Stimulated activated naive CD4-positive, alpha-beta T cell (primary cell): ENCODE results near the gene GPR176.

Experiments
- DNase-seq, 6 experiments: peaks; one replicate each; lab custom pipeline; 2025; lab: John Stamatoyannopoulos, UW

The GPR176 gene

DNA sequence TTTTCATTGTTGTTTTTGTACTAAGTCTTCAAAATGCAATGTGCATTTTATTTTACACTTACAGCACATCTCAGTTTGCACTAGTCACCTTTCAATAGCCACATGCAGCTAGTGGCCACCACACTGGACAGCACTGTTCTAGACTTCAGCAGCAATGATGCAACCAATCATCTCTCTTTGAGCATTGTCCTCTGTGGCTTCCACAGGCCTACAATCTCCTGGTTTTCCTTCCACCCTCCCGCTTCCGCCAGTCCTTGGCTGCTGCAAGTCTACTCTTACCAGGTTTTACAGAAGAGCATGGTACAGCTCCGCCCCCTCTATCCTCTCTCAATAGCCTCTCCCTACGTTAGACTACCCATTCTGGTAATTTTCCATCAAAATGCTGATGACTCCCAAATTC lies 112.3 kb downstream of the GPR176 start:
- no peak for DNase-seq

DNA sequence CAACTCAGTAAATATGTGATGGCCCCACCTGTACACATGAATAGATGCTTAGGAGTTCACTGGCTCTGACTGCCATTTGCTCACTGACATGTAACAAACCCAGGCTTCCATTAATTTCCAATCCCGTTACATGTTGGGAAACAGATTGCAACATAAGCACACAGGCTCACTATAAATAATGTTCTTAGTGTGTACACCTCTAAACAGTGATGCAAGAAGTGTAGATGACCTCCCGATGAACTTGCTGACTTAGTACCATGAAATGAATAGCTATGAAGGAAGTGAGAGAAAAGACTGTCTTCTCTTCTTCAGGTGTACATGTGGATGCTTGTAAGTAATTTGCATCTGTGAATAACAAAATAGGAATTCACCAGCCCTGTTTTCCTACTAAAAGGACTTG lies 116.0 kb downstream of the GPR176 start:
- DNase-seq: no peak

DNA sequence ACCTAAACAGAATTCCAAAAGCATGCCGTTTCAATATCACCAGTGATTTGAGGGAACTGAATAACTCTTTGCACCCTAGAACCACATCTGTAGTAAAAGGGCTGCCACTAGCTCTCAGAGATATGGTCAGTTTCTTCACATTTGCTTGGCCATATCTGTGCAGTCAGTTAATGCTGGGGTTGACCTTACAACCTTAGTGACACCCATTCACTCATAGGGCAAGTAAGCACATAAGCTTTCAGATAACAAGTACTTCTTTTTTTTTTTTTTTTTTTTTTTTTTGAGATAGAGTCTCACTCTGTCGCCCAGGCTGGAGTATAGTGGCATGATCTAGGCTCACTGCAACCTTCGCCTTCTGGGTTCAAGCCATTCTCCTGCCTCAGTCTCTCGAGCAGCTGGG lies 117.0 kb downstream of the GPR176 start:
- no peak for DNase-seq

DNA sequence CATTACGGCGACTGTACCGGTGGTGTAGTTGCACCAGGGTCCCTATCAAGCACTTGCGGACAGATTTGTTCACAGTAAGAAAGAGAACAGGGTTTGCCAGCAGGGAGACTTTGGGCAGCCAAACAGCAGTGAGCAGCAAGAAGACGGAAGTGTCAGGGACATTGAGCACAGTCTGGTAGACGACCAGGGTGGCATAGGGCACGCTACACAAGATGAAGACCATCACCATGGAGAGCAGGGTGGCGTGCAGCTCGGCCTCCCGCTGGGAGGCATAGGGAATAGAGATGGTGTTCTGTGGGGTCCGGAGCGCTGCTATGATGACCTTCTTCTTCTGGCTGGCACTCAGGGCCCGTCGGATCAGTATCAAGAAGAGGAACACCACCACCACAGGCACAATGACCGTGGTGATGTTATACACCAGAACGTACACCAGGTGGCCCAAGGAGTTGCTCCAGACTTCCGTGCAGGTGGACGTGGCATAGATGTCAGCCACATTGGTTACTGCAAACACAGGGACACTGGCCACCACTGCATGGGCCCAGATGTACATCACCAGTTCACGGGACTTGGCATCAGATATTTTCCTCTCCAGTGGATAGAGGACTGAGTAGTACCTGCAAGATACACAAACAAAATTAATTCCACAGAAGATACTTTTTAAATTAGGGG lies 118.3 kb downstream of the GPR176 start:
- DNase-seq: no peak

DNA sequence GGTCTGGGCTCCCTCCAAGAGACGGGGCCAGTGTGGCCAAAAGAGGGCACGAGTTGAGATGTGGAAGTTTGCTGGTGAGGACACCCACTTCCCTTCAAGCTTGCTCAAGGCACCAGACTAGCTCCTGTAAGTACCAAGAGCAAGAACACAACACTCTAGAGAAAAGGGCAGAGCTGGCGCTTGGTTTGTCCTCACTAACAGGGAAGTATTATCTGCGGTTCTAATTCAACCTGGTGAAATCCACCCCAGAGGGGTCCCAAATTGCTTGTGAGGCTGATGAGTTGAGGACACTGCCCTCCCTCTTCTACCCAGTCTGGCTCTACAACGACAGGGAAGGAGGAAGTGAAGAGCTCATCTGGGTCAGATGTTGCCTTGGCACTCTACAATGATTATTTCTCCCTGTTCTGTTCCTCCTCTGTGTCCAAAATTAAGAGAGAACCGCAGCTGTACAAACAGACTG lies 120.5 kb downstream of the GPR176 start:
- no peak for DNase-seq

DNA sequence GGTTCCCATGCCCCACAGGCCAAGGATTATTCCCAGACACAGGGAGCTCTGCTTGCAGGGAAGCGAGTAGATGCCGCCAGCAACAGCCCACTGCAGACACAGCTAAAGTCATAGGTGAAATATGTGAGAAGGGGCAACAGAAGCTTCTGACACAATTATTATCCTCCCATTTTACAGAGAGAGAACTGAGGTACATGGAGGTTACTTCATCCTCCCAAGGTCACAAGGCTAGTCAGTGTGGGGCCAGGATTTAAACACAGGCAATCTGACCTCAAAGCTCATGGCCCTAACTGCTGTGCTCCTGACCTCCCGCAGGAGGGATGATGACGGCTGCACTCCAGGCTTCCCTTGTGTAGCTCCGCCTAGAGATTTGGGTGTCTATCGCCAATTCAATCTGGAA lies 121.7 kb downstream of the GPR176 start:
- DNase-seq: no peak

DNA sequence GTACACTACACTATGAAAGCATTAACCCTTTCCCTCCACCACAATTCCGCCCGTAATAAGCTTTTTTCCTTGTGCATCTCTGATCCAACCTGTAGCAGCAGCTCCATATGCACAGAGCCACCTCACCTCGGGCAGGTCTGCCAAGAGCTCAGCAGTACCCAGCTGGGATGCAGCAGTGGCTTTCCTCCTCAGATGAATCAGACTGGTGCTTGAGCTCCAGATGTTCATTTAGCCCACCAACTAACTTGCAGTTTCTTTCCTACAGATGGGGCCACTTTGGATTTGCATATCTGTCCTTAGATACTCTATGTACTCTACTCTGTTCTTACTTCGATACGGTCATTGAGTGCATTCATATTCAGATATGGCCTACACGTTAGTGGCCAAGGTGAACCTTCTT lies 122.7 kb downstream of the GPR176 start:
- DNase-seq: no peak

DNA sequence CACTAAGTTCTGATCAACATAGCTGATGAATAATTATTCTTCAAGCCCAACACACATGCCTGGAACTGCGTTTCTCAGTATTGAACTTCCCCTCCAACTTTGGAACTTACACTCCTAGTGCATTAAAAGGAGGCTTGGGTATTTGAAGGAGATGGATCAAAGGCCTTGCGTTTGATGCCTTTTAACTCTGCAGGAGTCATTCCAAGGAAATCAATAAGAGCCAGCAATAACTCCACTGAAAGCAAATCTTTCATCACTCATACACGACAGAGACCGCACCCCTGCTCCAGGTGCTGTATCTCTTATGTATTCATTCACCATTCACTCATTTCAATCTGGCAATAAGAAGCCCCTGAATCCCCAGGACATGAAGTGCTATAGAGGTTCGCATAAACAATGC lies 123.5 kb downstream of the GPR176 start:
- DNase-seq: no peak

DNA sequence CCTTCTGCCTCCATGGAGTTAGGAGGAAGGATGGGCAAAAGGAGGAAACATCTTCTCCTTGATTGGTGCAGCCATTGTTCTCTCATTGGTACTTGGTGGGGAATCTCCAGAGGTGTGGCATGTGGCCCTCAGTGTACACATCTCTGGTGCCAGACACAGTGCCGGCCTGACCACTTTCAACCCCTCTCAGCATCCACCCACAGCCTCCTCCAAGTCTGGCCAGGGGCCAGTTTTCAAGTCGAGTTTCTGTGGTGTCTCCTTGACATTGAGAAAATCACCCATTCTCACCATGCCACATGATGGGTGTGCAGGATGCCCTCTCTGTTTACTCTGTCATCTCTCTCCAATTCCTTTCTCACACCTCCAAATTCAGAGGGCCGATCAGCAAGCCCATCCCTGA lies 124.6 kb downstream of the GPR176 start:
- no peak for DNase-seq

DNA sequence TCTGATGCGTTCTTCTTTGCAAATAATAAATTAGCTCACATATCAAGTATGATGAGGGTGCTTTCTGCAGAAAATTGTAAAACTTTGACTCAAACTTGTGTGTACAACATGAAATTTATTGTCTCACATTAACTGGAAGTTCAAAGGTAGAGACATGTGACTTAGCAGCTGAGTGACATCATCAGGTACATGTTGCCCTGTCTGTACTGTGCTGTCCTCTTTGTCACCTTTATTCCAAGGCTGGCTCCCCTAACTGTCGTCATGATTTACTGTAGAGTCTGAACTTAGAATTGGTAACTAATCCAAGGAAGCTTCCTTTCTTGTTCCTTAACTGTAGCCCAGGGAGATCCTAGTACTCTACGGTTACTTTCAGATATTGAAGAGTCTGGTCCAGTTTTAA lies 125.1 kb downstream of the GPR176 start:
- no peak for DNase-seq

DNA sequence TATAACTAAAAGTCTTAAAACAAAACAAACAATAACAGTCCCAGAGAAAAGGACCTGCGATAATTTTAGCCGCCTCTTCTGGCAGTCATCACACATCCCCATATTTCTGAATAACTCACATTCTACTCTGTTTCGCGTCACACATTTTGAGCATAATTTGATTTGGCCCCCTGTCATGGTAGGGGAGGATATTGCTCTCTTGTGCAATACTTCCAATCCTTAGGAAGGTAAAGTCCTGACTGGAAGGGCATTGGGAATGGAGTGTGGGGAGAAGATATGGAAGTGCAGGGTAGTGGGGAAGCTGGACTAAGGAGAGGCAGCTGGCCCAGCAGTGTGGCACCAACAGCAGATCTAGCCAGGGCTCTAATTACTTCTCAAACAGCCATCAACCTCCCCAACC lies 126.1 kb downstream of the GPR176 start:
- DNase-seq: no peak

DNA sequence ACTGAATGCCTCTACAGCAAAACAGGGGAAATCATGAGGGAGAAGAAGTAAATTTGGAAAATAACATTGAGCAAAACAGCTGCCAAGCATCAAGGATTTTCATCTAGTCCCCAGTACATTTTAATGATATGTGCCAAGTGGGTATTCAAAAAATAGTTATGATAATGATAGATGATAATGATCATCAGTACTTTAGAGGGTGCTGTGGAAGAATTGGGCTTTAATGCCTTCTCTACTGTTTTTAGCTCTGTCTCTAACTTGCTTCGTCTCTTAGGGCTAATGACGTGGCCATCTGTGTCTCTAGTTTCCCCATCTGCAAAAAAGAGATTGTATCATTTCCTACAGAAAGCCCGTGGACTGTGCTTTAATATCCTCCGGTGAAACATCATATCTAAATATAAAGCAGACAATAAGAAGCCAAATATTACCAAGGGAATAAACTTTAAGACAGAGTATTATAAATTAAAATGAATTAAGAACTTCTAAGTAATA lies 127.2 kb downstream of the GPR176 start:
- no peak for DNase-seq

DNA sequence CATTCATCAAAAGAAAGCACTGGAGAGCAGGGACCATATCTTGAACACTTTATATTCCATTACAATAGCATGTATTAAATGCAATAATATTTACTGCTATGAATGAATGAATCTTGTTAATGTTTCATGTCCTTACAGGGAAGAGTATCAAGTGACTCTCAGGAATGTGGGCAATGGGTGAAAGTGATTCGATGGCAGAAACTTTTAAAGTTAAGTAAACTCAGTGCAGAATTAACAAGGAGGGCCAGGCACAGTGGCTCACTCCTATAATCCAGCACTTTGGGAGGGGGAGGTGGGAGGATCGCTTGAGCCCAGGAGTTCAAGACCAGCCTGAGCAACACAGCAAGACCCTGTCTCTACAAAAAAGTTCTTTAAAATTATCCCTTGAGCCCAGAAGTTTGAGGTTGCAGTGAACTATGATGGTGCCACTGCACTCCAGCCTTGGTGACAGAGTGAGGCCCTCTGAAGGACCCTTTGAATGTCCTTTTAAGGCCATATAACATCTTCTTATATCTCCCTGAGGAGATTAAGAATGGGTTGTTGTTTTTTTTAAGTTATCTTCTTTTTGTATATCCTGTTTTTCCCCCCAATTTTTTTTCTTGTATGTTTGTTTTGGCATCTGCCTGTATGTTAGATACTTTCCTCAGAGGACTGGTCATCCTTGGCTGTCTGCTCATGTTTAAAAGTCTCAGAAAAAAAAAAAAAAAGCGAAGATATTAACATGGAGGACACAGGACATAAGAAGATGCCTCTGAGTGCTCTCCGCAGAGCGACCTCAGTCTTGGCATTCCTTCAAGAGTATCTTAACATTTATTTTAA lies 127.8 kb downstream of the GPR176 start:
- DNase-seq: no peak

DNA sequence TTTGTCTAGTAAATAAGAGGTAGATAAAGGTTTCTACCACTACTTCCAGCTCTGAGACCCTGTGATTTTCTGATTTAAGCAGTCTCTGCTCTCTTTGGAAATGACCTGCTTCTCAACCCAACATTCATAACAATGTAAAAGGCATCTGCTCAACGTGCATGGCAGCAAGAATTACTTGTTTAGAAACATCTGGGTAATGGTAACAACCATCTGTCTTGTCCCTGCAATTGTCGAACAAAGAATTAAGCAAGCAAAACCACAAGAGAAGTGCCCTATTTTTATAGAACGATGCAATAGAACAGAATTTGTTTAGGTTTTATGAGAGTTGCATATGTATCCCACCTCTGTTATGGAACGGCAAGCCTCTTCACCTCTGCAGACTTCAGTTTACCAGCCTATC lies 130.3 kb downstream of the GPR176 start:
- DNase-seq: no peak

DNA sequence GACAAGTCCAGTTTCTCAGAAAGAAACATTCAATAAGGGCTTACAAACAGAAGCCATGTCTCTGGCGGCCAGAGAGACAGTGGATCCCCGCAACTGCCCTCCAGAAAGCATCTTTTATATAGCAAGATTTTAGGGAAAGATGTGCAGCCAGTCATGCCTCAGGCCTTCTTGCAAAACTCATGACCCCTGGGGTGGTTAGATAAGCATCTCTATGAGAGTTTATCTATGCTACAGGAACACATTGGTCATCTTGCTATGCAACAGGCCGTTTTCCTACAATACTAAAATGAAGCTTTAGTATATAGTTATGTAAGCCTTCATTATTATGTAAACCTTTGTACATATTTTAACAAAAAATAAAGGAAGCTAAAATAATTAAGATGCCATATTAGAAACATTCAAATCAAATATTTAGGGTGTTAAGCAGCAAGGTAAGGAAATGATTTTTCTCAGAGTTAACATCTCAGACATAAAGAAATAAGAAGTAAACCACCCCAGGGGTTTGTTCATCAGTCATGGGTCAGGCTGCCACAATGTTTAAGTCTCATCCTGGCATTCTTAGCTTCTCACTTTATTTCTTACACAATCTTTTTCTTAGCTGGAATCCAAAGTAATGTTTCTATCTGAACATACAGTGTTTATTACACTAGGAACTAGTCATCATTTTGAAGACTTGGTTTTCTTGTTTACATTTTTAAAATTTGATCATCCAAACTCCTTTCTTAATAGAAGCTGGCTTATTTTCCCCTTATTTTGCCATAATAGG lies 131.1 kb downstream of the GPR176 start:
- no peak for DNase-seq

DNA sequence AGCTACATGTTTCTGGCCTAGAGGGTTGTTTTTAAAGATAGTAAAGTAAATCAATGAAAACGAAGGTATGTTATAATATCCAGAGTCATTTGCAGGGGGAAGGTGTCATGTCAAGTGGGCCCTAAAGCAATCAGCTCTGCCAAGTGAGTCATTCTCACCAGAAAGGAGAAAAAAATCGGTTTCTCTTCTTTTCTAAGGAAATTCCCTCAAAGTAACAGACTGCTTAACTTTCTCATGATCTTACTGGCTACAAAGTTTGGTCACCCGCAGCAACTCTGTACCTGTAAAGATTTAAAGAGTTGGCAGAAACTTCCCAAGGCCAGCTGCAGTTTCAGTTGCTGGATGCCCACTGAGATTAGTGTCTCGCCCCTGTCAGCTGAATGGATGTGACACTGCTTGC lies 132.0 kb downstream of the GPR176 start:
- DNase-seq: no peak

DNA sequence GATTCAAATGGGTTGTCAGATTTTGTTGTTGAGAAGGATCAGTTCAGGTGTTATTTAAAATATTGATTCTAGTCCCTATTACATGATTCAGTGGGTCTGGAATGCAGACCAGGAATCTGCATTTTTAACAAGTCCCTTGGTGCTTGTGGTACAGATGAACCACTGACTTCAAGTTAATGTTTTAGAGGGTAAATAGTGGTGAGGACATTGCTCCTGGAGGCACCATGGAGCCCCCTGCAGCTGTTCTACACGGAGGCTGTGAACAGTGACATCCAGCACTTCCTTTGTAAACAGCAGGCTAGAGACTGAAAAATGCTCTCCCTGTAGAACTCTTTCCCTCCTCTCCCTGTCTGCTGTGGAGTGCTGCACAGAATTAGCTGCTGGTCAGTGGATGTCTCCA lies 132.6 kb downstream of the GPR176 start:
- DNase-seq: no peak

DNA sequence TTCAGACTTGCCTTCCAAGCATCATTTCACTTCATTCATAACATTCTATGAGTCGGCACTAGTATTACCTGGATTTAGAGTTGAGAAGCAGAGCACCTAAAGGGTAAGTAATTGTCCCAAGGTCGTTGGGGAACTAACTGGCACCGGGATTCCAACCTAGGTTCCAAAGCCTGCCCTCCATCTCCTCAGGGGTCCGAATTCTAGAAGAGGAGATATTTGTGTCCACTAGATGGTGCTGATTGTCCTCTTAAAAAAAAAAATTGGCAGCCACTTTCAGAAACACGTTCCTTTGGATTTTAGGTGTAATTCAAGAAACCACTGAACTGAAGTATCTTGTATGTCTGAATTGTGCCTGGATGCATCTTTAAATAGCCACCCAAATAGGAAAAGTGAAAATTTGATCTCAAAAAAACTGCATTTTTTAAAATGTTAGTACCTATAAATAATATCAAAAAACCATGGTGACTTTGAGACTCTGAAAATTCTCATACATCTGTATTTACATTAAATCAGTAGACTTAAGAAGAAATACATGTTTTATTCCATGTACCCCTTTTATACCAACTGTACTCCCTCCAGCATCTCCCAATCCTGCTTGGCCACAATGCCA lies 133.5 kb downstream of the GPR176 start:
- peak in 2 of 6 experiments; percentile 35 to 49 for DNase-seq

DNA sequence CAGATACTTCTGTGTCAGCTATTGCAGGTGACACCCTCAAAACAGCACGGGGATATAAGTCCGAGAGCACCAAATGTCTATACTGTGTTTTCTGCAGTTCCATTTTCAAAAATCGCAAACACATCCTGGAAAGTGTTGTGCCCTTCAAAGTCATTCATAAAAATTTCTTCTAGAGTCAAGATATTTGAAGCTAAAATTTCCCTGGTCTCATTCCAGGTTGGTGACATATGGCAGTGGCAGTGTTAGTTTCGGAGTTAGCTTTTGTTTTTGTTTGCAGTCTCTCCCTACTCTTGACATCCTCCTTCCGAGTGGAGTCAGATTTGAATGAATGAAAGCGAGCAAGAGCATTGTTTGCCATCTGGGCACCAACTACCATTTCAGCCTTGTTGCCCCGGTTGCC lies 134.2 kb downstream of the GPR176 start:
- no peak for DNase-seq

DNA sequence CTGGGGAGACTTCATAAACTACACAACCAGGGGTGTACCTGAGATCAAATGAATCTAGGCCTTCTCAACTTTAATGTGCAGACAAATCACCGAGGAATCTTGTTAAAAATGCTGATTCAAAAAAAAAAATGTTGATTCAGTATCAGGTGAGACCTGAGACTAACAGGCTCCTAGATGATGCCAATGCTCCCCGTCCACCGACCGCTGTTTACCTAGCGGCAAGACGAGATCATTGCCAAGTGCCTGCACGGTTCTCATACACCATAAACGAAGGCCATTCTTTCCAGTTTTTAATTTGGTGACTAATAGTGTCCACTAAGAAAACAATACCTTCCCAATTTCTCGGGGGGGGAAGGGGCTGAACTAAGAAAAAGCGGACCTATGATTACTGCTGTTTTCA lies 134.9 kb downstream of the GPR176 start:
- DNase-seq: no peak

DNA sequence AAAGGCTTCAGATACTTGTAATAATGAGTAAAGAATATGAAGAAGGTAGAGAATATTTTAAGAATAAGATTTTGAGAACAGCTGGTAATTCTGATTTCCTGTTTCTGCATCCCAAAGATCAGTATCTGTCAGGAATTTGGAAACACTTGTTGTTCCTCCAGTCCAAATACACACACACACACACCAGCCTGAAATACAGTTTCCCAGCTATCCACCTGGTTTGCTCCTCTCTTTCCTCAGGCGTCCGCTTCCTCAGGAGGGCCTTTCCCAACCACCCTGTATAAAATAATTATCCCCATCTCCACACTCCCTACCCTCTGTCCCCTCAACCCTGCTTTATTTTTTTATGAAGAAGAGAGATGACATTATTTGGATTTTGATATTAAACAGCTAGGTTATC lies 135.4 kb downstream of the GPR176 start:
- DNase-seq: no peak

DNA sequence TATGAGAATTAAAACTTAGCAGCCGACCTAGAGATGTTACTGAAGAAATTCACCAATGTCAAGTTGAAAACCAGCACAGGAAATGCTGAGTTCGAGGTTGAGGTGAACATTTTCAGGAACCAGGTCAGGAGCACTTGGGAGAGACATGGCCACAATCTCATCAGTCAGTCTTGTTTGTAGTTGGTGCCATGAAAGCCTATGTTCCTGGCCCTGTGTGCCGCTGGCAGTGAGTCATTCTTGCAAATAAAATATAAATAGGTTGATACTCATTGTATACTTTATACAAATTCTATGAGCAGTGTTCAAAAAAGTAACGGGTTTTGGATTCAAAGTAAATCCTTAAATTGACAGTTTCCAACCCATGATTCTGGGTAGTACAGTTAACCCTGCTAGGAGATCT lies 135.9 kb downstream of the GPR176 start:
- no peak for DNase-seq
